ENCODE data around the gene PRKCH.

Gene PRKCH

GRCh38 chr14:61575126-61575525, 253.7 kb downstream of the PRKCH start:
- H3K4me1 ChIP-seq (ENCODE audit: control insufficient read depth, insufficient read depth, low read length): peaks cover 5% of the 10 kb centered on the region
- no peaks in the 10 kb centered on the region for H3K36me3 ChIP-seq (ENCODE audit: control insufficient read depth, insufficient read depth, low read length)
- H3K9ac ChIP-seq (ENCODE audit: low read length): no peak overlapping the region
- H3K4me3 ChIP-seq (ENCODE audit: low read length): no peak overlapping the region
- no peaks in the 10 kb centered on the region for H3K9me3 ChIP-seq (ENCODE audit: control insufficient read depth, low read length)
- no peaks in the 10 kb centered on the region for H3K27me3 ChIP-seq (ENCODE audit: control insufficient read depth, insufficient read depth, low read length)

GRCh38 chr14:61575551-61576150, 254.3 kb downstream of the PRKCH start:
- Histone ChIP-seq H3K36me3 (ENCODE audit: control insufficient read depth, insufficient read depth, low read length) (no peaks in the 10 kb centered on the region), H3K4me3 (ENCODE audit: low read length) (no peak overlapping the region), H3K4me1 (ENCODE audit: control insufficient read depth, insufficient read depth, low read length) (no peaks in the 10 kb centered on the region), H3K9ac (ENCODE audit: low read length) (no peak overlapping the region), H3K9me3 (ENCODE audit: control insufficient read depth, low read length) (no peaks in the 10 kb centered on the region), H3K27me3 (ENCODE audit: control insufficient read depth, insufficient read depth, low read length) (no peaks in the 10 kb centered on the region)

GRCh38 chr14:61577506-61577931, 256.1 kb downstream of the PRKCH start:
- H3K4me3 ChIP-seq (ENCODE audit: low read length): no peak overlapping the region
- no peaks in the 10 kb centered on the region for H3K27me3 ChIP-seq (ENCODE audit: control insufficient read depth, insufficient read depth, low read length)
- no peaks in the 10 kb centered on the region for H3K36me3 ChIP-seq (ENCODE audit: control insufficient read depth, insufficient read depth, low read length)
- no peaks in the 10 kb centered on the region for H3K9me3 ChIP-seq (ENCODE audit: control insufficient read depth, low read length)
- H3K9ac ChIP-seq (ENCODE audit: low read length): no peak overlapping the region
- H3K4me1 ChIP-seq (ENCODE audit: control insufficient read depth, insufficient read depth, low read length): no peaks in the 10 kb centered on the region

- H3K4me3 ChIP-seq (ENCODE audit: low read length): no peak overlapping the region
- H3K4me1 ChIP-seq (ENCODE audit: control insufficient read depth, insufficient read depth, low read length): no peaks in the 10 kb centered on the region
- no peaks in the 10 kb centered on the region for H3K27me3 ChIP-seq (ENCODE audit: control insufficient read depth, insufficient read depth, low read length)
- no peaks in the 10 kb centered on the region for H3K9me3 ChIP-seq (ENCODE audit: control insufficient read depth, low read length)
- H3K9ac ChIP-seq (ENCODE audit: low read length): no peak overlapping the region
- no peaks in the 10 kb centered on the region for H3K36me3 ChIP-seq (ENCODE audit: control insufficient read depth, insufficient read depth, low read length)
Measured at GRCh38 chr14:61578745-61579144, 257.4 kb downstream of the PRKCH start.

GRCh38 chr14:61581340-61581739, 260.0 kb downstream of the PRKCH start:
- no peaks in the 10 kb centered on the region for H3K27me3 ChIP-seq (ENCODE audit: control insufficient read depth, insufficient read depth, low read length)
- no peak overlapping the region for H3K9ac ChIP-seq (ENCODE audit: low read length)
- H3K4me3 ChIP-seq (ENCODE audit: low read length): no peak overlapping the region
- no peaks in the 10 kb centered on the region for H3K36me3 ChIP-seq (ENCODE audit: control insufficient read depth, insufficient read depth, low read length)
- no peaks in the 10 kb centered on the region for H3K9me3 ChIP-seq (ENCODE audit: control insufficient read depth, low read length)
- peaks cover 4% of the 10 kb centered on the region for H3K4me1 ChIP-seq (ENCODE audit: control insufficient read depth, insufficient read depth, low read length)

GRCh38 chr14:61581955-61582615, 260.7 kb downstream of the PRKCH start:
- no peaks in the 10 kb centered on the region for H3K27me3 ChIP-seq (ENCODE audit: control insufficient read depth, insufficient read depth, low read length)
- no peak overlapping the region for H3K4me3 ChIP-seq (ENCODE audit: low read length)
- peaks cover 4% of the 10 kb centered on the region for H3K4me1 ChIP-seq (ENCODE audit: control insufficient read depth, insufficient read depth, low read length)
- H3K36me3 ChIP-seq (ENCODE audit: control insufficient read depth, insufficient read depth, low read length): no peaks in the 10 kb centered on the region
- no peaks in the 10 kb centered on the region for H3K9me3 ChIP-seq (ENCODE audit: control insufficient read depth, low read length)
- no peak overlapping the region for H3K9ac ChIP-seq (ENCODE audit: low read length)

GRCh38 chr14:61582815-61583214, 261.4 kb downstream of the PRKCH start:
- H3K4me3 ChIP-seq (ENCODE audit: low read length): no peak overlapping the region
- H3K9me3 ChIP-seq (ENCODE audit: control insufficient read depth, low read length): no peaks in the 10 kb centered on the region
- H3K9ac ChIP-seq (ENCODE audit: low read length): no peak overlapping the region
- no peaks in the 10 kb centered on the region for H3K27me3 ChIP-seq (ENCODE audit: control insufficient read depth, insufficient read depth, low read length)
- H3K4me1 ChIP-seq (ENCODE audit: control insufficient read depth, insufficient read depth, low read length): peaks cover 4% of the 10 kb centered on the region
- H3K36me3 ChIP-seq (ENCODE audit: control insufficient read depth, insufficient read depth, low read length): no peaks in the 10 kb centered on the region

- H3K36me3 ChIP-seq (ENCODE audit: control insufficient read depth, insufficient read depth, low read length): no peaks in the 10 kb centered on the region
- no peak overlapping the region for H3K4me3 ChIP-seq (ENCODE audit: low read length)
- no peak overlapping the region for H3K9ac ChIP-seq (ENCODE audit: low read length)
- no peaks in the 10 kb centered on the region for H3K27me3 ChIP-seq (ENCODE audit: control insufficient read depth, insufficient read depth, low read length)
- H3K9me3 ChIP-seq (ENCODE audit: control insufficient read depth, low read length): no peaks in the 10 kb centered on the region
- H3K4me1 ChIP-seq (ENCODE audit: control insufficient read depth, insufficient read depth, low read length): peaks cover 4% of the 10 kb centered on the region
Measured at GRCh38 chr14:61584331-61584741, 263.0 kb downstream of the PRKCH start.

GRCh38 chr14:61585598-61586543, 264.5 kb downstream of the PRKCH start:
- Histone ChIP-seq H3K36me3 (ENCODE audit: control insufficient read depth, insufficient read depth, low read length) (no peaks in the 10 kb centered on the region), H3K4me1 (ENCODE audit: control insufficient read depth, insufficient read depth, low read length) (peaks cover 4% of the 10 kb centered on the region), H3K27me3 (ENCODE audit: control insufficient read depth, insufficient read depth, low read length) (no peaks in the 10 kb centered on the region), H3K4me3 (ENCODE audit: low read length) (no peak overlapping the region), H3K9ac (ENCODE audit: low read length) (no peak overlapping the region), H3K9me3 (ENCODE audit: control insufficient read depth, low read length) (no peaks in the 10 kb centered on the region)

- Histone ChIP-seq H3K4me1 (ENCODE audit: control insufficient read depth, insufficient read depth, low read length) (peaks cover 4% of the 10 kb centered on the region), H3K36me3 (ENCODE audit: control insufficient read depth, insufficient read depth, low read length) (no peaks in the 10 kb centered on the region), H3K4me3 (ENCODE audit: low read length) (no peak overlapping the region), H3K27me3 (ENCODE audit: control insufficient read depth, insufficient read depth, low read length) (no peaks in the 10 kb centered on the region), H3K9me3 (ENCODE audit: control insufficient read depth, low read length) (no peaks in the 10 kb centered on the region), H3K9ac (ENCODE audit: low read length) (no peak overlapping the region)
Measured at GRCh38 chr14:61586544-61587055, 265.2 kb downstream of the PRKCH start.

GRCh38 chr14:61587081-61587713, 265.8 kb downstream of the PRKCH start:
- H3K4me1 ChIP-seq (ENCODE audit: control insufficient read depth, insufficient read depth, low read length): peaks cover 4% of the 10 kb centered on the region

More at GRCh38 chr14:61587081-61587713, 265.8 kb downstream of the PRKCH start:
- Histone ChIP-seq H3K4me3 (ENCODE audit: low read length) (no peak overlapping the region), H3K9me3 (ENCODE audit: control insufficient read depth, low read length) (no peaks in the 10 kb centered on the region), H3K36me3 (ENCODE audit: control insufficient read depth, insufficient read depth, low read length) (no peaks in the 10 kb centered on the region), H3K27me3 (ENCODE audit: control insufficient read depth, insufficient read depth, low read length) (no peaks in the 10 kb centered on the region), H3K9ac (ENCODE audit: low read length) (no peak overlapping the region)

Data from mucosa of stomach (tissue), 1 donor.